HEK293 (cell line): ENCODE measurements around the gene HERC4.

Experiments
- BCL11A ChIP-seq: fragments of 450-650 bp; formaldehyde crosslinking; IDR thresholded peaks from 2 replicates; pipeline ENCODE4 v1.5.1; 2016; ENCODE audit warnings: low read depth, missing biosample characterization, missing genetic modification characterization
- BCL6B ChIP-seq: fragments of 450-650 bp; formaldehyde crosslinking; IDR thresholded peaks from 2 replicates; pipeline ENCODE4 v1.5.1; 2017; ENCODE audit warnings: missing biosample characterization, missing genetic modification characterization
- EGR2 ChIP-seq: fragments of 450-650 bp; formaldehyde crosslinking; IDR thresholded peaks from 2 replicates; pipeline ENCODE4 v1.5.1; 2016; ENCODE audit warnings: low read depth, missing biosample characterization, missing genetic modification characterization
- ELK4 ChIP-seq: IDR thresholded peaks from 2 replicates; pipeline ENCODE4 v1.6.1; 2011; ENCODE audit warnings: mild to moderate bottlenecking, low read depth, low read length, borderline replicate concordance
- GFI1B ChIP-seq: fragments of 450-650 bp; formaldehyde crosslinking; IDR thresholded peaks from 2 replicates; pipeline ENCODE4 v1.5.1; 2016; ENCODE audit warnings: missing biosample characterization, missing genetic modification characterization
- GLIS1 ChIP-seq: fragments of 450-650 bp; formaldehyde crosslinking; IDR thresholded peaks from 2 replicates; pipeline ENCODE4 v1.5.1; 2016; ENCODE audit warnings: missing biosample characterization, missing genetic modification characterization
- IKZF3 ChIP-seq: fragments of 450-650 bp; IDR thresholded peaks from 2 replicates; pipeline ENCODE4 v1.5.0; 2018; ENCODE audit warnings: missing biosample characterization, mild to moderate bottlenecking, missing genetic modification characterization, moderate library complexity
- KLF16 ChIP-seq: fragments of 450-650 bp; formaldehyde crosslinking; IDR thresholded peaks from 2 replicates; pipeline ENCODE4 v1.5.1; 2017; ENCODE audit warnings: missing biosample characterization, missing genetic modification characterization
- KLF8 ChIP-seq: fragments of 450-650 bp; formaldehyde crosslinking; IDR thresholded peaks from 2 replicates; pipeline ENCODE4 v1.5.1; 2016; ENCODE audit warnings: missing biosample characterization, missing genetic modification characterization
- OVOL3 ChIP-seq: fragments of 450-650 bp; formaldehyde crosslinking; IDR thresholded peaks from 2 replicates; pipeline ENCODE4 v1.5.1; 2016; ENCODE audit warnings: missing biosample characterization, missing genetic modification characterization
- PRDM6 ChIP-seq: fragments of 450-650 bp; formaldehyde crosslinking; IDR thresholded peaks from 2 replicates; pipeline ENCODE4 v1.5.1; 2017; ENCODE audit warnings: missing biosample characterization, missing genetic modification characterization
- RBAK ChIP-seq: fragments of 450-650 bp; formaldehyde crosslinking; IDR thresholded peaks from 2 replicates; pipeline ENCODE4 v1.5.1; 2016; ENCODE audit warnings: missing biosample characterization, missing genetic modification characterization
- SCRT1 ChIP-seq: fragments of 450-650 bp; formaldehyde crosslinking; IDR thresholded peaks from 2 replicates; pipeline ENCODE4 v1.5.1; 2016; ENCODE audit warnings: missing biosample characterization, missing genetic modification characterization, borderline replicate concordance
- TRIM28 ChIP-seq: IDR thresholded peaks from 2 replicates; pipeline ENCODE4 v1.6.1; 2011; ENCODE audit warnings: low read length, control low read depth, borderline replicate concordance
- ZNF10 ChIP-seq: fragments of 450-650 bp; formaldehyde crosslinking; IDR thresholded peaks from 2 replicates; pipeline ENCODE4 v1.5.1; 2017; ENCODE audit warnings: missing biosample characterization, missing genetic modification characterization
- ZNF133 ChIP-seq: fragments of 450-650 bp; formaldehyde crosslinking; IDR thresholded peaks from 2 replicates; pipeline ENCODE4 v1.5.1; 2016; ENCODE audit warnings: missing biosample characterization, missing genetic modification characterization
- ZNF140 ChIP-seq: fragments of 450-650 bp; formaldehyde crosslinking; IDR thresholded peaks from 2 replicates; pipeline ENCODE4 v1.5.1; 2016; ENCODE audit warnings: missing biosample characterization, missing genetic modification characterization
- ZNF175 ChIP-seq: fragments of 450-650 bp; formaldehyde crosslinking; IDR thresholded peaks from 2 replicates; pipeline ENCODE4 v1.5.1; 2016; ENCODE audit warnings: missing biosample characterization, missing genetic modification characterization
- ZNF184 ChIP-seq: fragments of 450-650 bp; IDR thresholded peaks from 2 replicates; pipeline ENCODE4 v1.5.1; 2018; ENCODE audit warnings: missing biosample characterization, mild to moderate bottlenecking, missing genetic modification characterization
- ZNF202 ChIP-seq: fragments of 450-650 bp; formaldehyde crosslinking; IDR thresholded peaks from 2 replicates; pipeline ENCODE4 v1.5.1; 2016; ENCODE audit warnings: missing biosample characterization, missing genetic modification characterization, borderline replicate concordance
- ZNF239 ChIP-seq: fragments of 450-650 bp; formaldehyde crosslinking; IDR thresholded peaks from 2 replicates; pipeline ENCODE4 v1.5.1; 2016; ENCODE audit warnings: missing biosample characterization, missing genetic modification characterization
- ZNF26 ChIP-seq: fragments of 450-650 bp; formaldehyde crosslinking; IDR thresholded peaks from 2 replicates; pipeline ENCODE4 v1.5.1; 2016; ENCODE audit warnings: missing biosample characterization, missing genetic modification characterization
- ZNF274 ChIP-seq, 2 experiments: fragments of 200-500 bp in 1 of 2; fragments of 450-650 bp in 1 of 2; sonication (Bioruptor generic) in 1 of 2; formaldehyde crosslinking in 1 of 2; IDR thresholded peaks; 2 replicates each; pipeline versions ENCODE4 v1.5.1 to v1.6.1; 2014 to 2016; ENCODE audit warnings: borderline replicate concordance in 1 of 2, inconsistent platforms in 1 of 2, low read length in 1 of 2, missing biosample characterization in 1 of 2, missing genetic modification characterization in 1 of 2
- ZNF324 ChIP-seq: fragments of 450-650 bp; formaldehyde crosslinking; IDR thresholded peaks from 2 replicates; pipeline ENCODE4 v1.5.1; 2016; ENCODE audit warnings: missing biosample characterization, missing genetic modification characterization
- ZNF362 ChIP-seq: fragments of 450-650 bp; formaldehyde crosslinking; IDR thresholded peaks from 2 replicates; pipeline ENCODE4 v1.5.1; 2016; ENCODE audit warnings: missing biosample characterization, missing genetic modification characterization
- ZNF398 ChIP-seq: fragments of 450-650 bp; formaldehyde crosslinking; IDR thresholded peaks from 2 replicates; pipeline ENCODE4 v1.5.1; 2017; ENCODE audit warnings: missing biosample characterization, missing genetic modification characterization
- ZNF529 ChIP-seq: fragments of 450-650 bp; formaldehyde crosslinking; IDR thresholded peaks from 2 replicates; pipeline ENCODE4 v1.5.1; 2017; ENCODE audit warnings: missing genetic modification characterization, missing biosample characterization; ENCODE audit not compliant: insufficient replicate concordance
- ZNF596 ChIP-seq: fragments of 450-650 bp; IDR thresholded peaks from 2 replicates; pipeline ENCODE4 v1.5.0; 2018; ENCODE audit warnings: missing biosample characterization, mild to moderate bottlenecking, missing genetic modification characterization, moderate library complexity
- ZNF629 ChIP-seq: fragments of 450-650 bp; formaldehyde crosslinking; IDR thresholded peaks from 2 replicates; pipeline ENCODE4 v1.5.1; 2017; ENCODE audit warnings: missing biosample characterization, missing genetic modification characterization
- ZNF677 ChIP-seq: fragments of 450-650 bp; IDR thresholded peaks from 2 replicates; pipeline ENCODE4 v1.5.0; 2018; ENCODE audit warnings: missing biosample characterization, mild to moderate bottlenecking, missing genetic modification characterization, moderate library complexity
- ZNF704 ChIP-seq: fragments of 450-650 bp; formaldehyde crosslinking; IDR thresholded peaks from 2 replicates; pipeline ENCODE4 v1.5.1; 2016; ENCODE audit warnings: missing biosample characterization, missing genetic modification characterization

HERC4 gene

GRCh38 chr10:68096913-68097516 is 21.9 kb upstream of the HERC4 start (continued):
- no peak for TF ChIP-seq ZNF362 (tag by site-specific recombination)
- no peak for TF ChIP-seq OVOL3 (tag by site-specific recombination)
- no peak for TF ChIP-seq ZNF10 (tag by site-specific recombination)
- TF ChIP-seq KLF16 (tag by site-specific recombination): no peak
- no peak for TF ChIP-seq RBAK
- TF ChIP-seq BCL6B (tag by site-specific recombination): no peak
- no peak for TF ChIP-seq ZNF529
- no peak for TF ChIP-seq ZNF274 (IDR thresholded peaks at IDR 0.05; ENCODE audit: low read length)
- no peak for TF ChIP-seq ZNF274 (tag by site-specific recombination; IDR thresholded peaks at IDR 0.05; ENCODE audit: borderline replicate concordance)
- no peak for TF ChIP-seq ZNF398 (tag by site-specific recombination)
- no peak for TF ChIP-seq TRIM28
- TF ChIP-seq EGR2: no peak
- no peak for TF ChIP-seq ZNF26 (tag by site-specific recombination)
- TF ChIP-seq ZNF239 (tag by site-specific recombination): no peak
- no peak for TF ChIP-seq ZNF324 (tag by site-specific recombination)
- peak; percentile 58 for TF ChIP-seq IKZF3 (tag by site-specific recombination)
- TF ChIP-seq GFI1B (tag by site-specific recombination): no peak
- peak; percentile 69; the same call in 1 of the 2 replicates for TF ChIP-seq ZNF184 (tag by site-specific recombination)
- TF ChIP-seq ZNF202 (tag by site-specific recombination): no peak
- TF ChIP-seq GLIS1 (tag by site-specific recombination): no peak
- TF ChIP-seq ZNF140 (tag by site-specific recombination): no peak
- no peak for TF ChIP-seq ZNF133 (tag by site-specific recombination)
- TF ChIP-seq ZNF677: no peak
- peak; percentile 75 for TF ChIP-seq KLF8 (tag by site-specific recombination)
- TF ChIP-seq ZNF629 (tag by site-specific recombination): peak; percentile 80
- peak; percentile 71; the same call in 1 of the 2 replicates for TF ChIP-seq BCL11A (tag by site-specific recombination)
- no peak for TF ChIP-seq ZNF175
- no peak for TF ChIP-seq PRDM6 (tag by site-specific recombination)
- no peak for TF ChIP-seq SCRT1
- TF ChIP-seq ZNF596: no peak
- no peak for TF ChIP-seq ZNF704
- no peak for TF ChIP-seq ELK4
